Keratinocyte (primary cell): ENCODE results near the gene STAC2. TPM values are rescaled to one million over a fixed set of nuclear protein-coding genes. Genes with fewer than 3 reads are reported as not detected.
A peak's percentile ranks its signal among the peaks of the same experiment; 100 is the strongest.

Source experiments
- DNase-seq: peaks from one replicate; pipeline ENCODE4 v3.0.0-alpha.2; 2011; ENCODE audit warnings: low read depth, missing footprints, low spot score
- FAIRE-seq: peaks from 2 replicates; lab custom pipeline; 2011; peaks lifted over from hg19 to GRCh38; lab: Jason Lieb, UNC
- H2AFZ ChIP-seq: 2 replicates; pipeline ENCODE4 v1.6.0; 2012; ENCODE audit warnings: low read length, control low read depth, inconsistent platforms; ENCODE audit not compliant: control insufficient read depth
- H3K27ac ChIP-seq: 2 replicates; pipeline ENCODE4 v1.5.1; 2011; ENCODE audit warnings: low read length; ENCODE audit not compliant: control insufficient read depth, insufficient read depth
- H3K27me3 ChIP-seq: 3 replicates; pipeline ENCODE4 v1.6.0; 2011; ENCODE audit warnings: low read length; ENCODE audit not compliant: control insufficient read depth, insufficient read depth; ENCODE audit errors: extremely low read depth
- H3K36me3 ChIP-seq, 2 experiments: 2 replicates in 1 of 2; 3 replicates in 1 of 2; pipeline ENCODE4 v1.5.1; 2011; ENCODE audit warnings: low read length in 2 of 2, mild to moderate bottlenecking in 1 of 2; ENCODE audit not compliant: control insufficient read depth in 2 of 2, insufficient read depth in 2 of 2; ENCODE audit errors: extremely low read depth in 1 of 2
- H3K4me1 ChIP-seq: 3 replicates; pipeline ENCODE4 v1.5.1; 2011; ENCODE audit warnings: low read length; ENCODE audit not compliant: control insufficient read depth, insufficient read depth; ENCODE audit errors: extremely low read depth
- H3K4me2 ChIP-seq: 3 replicates; pipeline ENCODE4 v1.6.0; 2011; ENCODE audit warnings: low read depth, low read length; ENCODE audit not compliant: control insufficient read depth, insufficient read depth; ENCODE audit errors: extremely low read depth
- H3K4me3 ChIP-seq, 3 experiments: fragments of 200-600 bp in 1 of 3; sonication (generic) in 1 of 3; 2 replicates in 2 of 3; 3 replicates in 1 of 3; pipeline ENCODE4 v1.5.1; 2011 to 2016; ENCODE audit warnings: low read length in 3 of 3, mild to moderate bottlenecking in 3 of 3, control low read depth in 2 of 3, inconsistent platforms in 1 of 3, low read depth in 1 of 3, mixed read lengths in 1 of 3, mixed run types in 1 of 3, moderate library complexity in 1 of 3; ENCODE audit not compliant: control insufficient read depth in 2 of 3, insufficient read depth in 2 of 3; ENCODE audit errors: extremely low read depth in 1 of 3
- H3K79me2 ChIP-seq: 2 replicates; pipeline ENCODE4 v1.6.0; 2012; ENCODE audit warnings: low read length; ENCODE audit not compliant: control insufficient read depth, insufficient read depth
- H3K9ac ChIP-seq: 3 replicates; pipeline ENCODE4 v1.6.0; 2011; ENCODE audit warnings: low read length; ENCODE audit not compliant: control insufficient read depth, insufficient read depth; ENCODE audit errors: extremely low read depth
- H3K9me1 ChIP-seq: 3 replicates; pipeline ENCODE4 v1.6.0; 2011; ENCODE audit warnings: low read length; ENCODE audit not compliant: control insufficient read depth, insufficient read depth; ENCODE audit errors: extremely low read depth
- H3K9me3 ChIP-seq: 2 replicates; pipeline ENCODE4 v1.5.1; 2012; ENCODE audit warnings: low read depth, low read length; ENCODE audit not compliant: control insufficient read depth
- H4K20me1 ChIP-seq: 3 replicates; pipeline ENCODE4 v1.6.0; 2011; ENCODE audit warnings: low read length; ENCODE audit not compliant: control insufficient read depth, insufficient read depth; ENCODE audit errors: extremely low read depth
- CTCF ChIP-seq, 3 experiments: IDR thresholded peaks in 1 of 3; conservative IDR thresholded peaks in 1 of 3; optimal IDR thresholded peaks in 1 of 3; 2 replicates in 2 of 3; 3 replicates in 1 of 3; pipeline versions ENCODE3 to v1.5.1; 2011; ENCODE audit warnings: low read length in 3 of 3, mild to moderate bottlenecking in 3 of 3, moderate library complexity in 2 of 3, control low read depth in 1 of 3, inconsistent platforms in 1 of 3; ENCODE audit not compliant: insufficient read depth in 2 of 3; ENCODE audit errors: extremely low read depth in 1 of 3
- EZH2 ChIP-seq: IDR thresholded peaks from one replicate; pipeline ENCODE4 v1.6.1; 2012; ENCODE audit warnings: inconsistent platforms, mild to moderate bottlenecking, low read length, moderate library complexity
- dilution Hi-C: fragments of 300-500 bp; cut with MboI; formaldehyde crosslinking; loops from one replicate; pipeline ENCODE4 v1.7.0; 2020; ENCODE audit warnings: low sequenced_read_pairs; ENCODE audit not compliant: extremely low pct_ligation_motif_present
- polyA plus RNA-seq, 5 experiments: library from polyadenylated mRNA; depleted of rRNA in 3 of 5; stranded (reverse) in 3 of 5; stranded (forward) in 1 of 5; unstranded in 1 of 5; fragments of >200 nt; gene quantifications; 1 replicate in 1 of 5; 2 replicates in 3 of 5; 3 replicates in 1 of 5; pipeline versions ENCODE4 v1.2.1 to v1.2.3, GENCODE V29; 2011 to 2012; ENCODE audit warnings: missing spikeins in 2 of 5, low read depth in 1 of 5, low replicate concordance in 1 of 5

Gene STAC2
- polyA plus RNA-seq, 1 donor (not counting 4 experiments of a cell fraction or from before 2014, with no cell fraction given): not detected

GRCh38 chr17:39224778-39225307, 902 bp downstream of the STAC2 start:
- TF ChIP-seq CTCF (optimal IDR thresholded peaks at IDR 0.05 in 1 of 3, IDR thresholded peaks at IDR 0.05 in 1 of 3, conservative IDR thresholded peaks at IDR 0.05 in 1 of 3; ENCODE audit: extremely low read depth in 1 of 3, insufficient read depth in 2 of 3, low read length in 3 of 3): peak in 1 of 3 experiments; percentile 3
- peak; percentile 83 for TF ChIP-seq EZH2
- Histone ChIP-seq H3K79me2 (no peaks in the 10 kb centered on the region), H3K27me3 (peaks cover 70% of the 10 kb centered on the region), H4K20me1 (no peaks in the 10 kb centered on the region), H3K27ac (no peak overlapping the region), H3K9me3 (no peaks in the 10 kb centered on the region), H3K4me1 (no peaks in the 10 kb centered on the region), H3K9me1 (no peaks in the 10 kb centered on the region), H2AFZ (no peak overlapping the region), H3K9ac (no peak overlapping the region), H3K4me3 (no peak overlapping the region), H3K4me2 (no peak overlapping the region), H3K36me3 (no peaks in the 10 kb centered on the region)
- FAIRE-seq (no peak), DNase-seq (no peak)
- dilution Hi-C loops: no loop called here

- Histone ChIP-seq H3K4me1 (no peaks in the 10 kb centered on the region), H3K27ac (no peak overlapping the region), H3K79me2 (no peaks in the 10 kb centered on the region), H3K9ac (no peak overlapping the region), H3K36me3 (no peaks in the 10 kb centered on the region), H2AFZ (no peak overlapping the region), H3K9me3 (no peaks in the 10 kb centered on the region), H3K27me3 (peaks cover 74% of the 10 kb centered on the region), H3K4me2 (no peak overlapping the region), H4K20me1 (no peaks in the 10 kb centered on the region), H3K9me1 (no peaks in the 10 kb centered on the region), H3K4me3 (no peak overlapping the region)
- FAIRE-seq (no peak), DNase-seq (no peak)
- TF ChIP-seq EZH2 (peak; percentile 81), CTCF (optimal IDR thresholded peaks at IDR 0.05 in 1 of 3, IDR thresholded peaks at IDR 0.05 in 1 of 3, conservative IDR thresholded peaks at IDR 0.05 in 1 of 3; ENCODE audit: extremely low read depth in 1 of 3, insufficient read depth in 2 of 3, low read length in 3 of 3) (no peak)
- dilution Hi-C loops: no loop called here
Observed at GRCh38 chr17:39223907-39224777, 1.6 kb downstream of the STAC2 start.
